Esophagus muscularis mucosa (tissue), 4 donors: ENCODE measurements around the gene BACE2.

ENCODE experiments used
- CTCF ChIP-seq, 3 experiments: fragments of 200-600 bp in 2 of 3; fragments of 450-650 bp in 1 of 3; sonication (generic) in 2 of 3; IDR thresholded peaks; one replicate each; pipeline ENCODE4 v1.5.1; 2017 to 2019; ENCODE audit warnings: antibody characterized with exemption in 3 of 3, mild to moderate bottlenecking in 2 of 3, moderate library complexity in 1 of 3
- EP300 ChIP-seq: sonication (generic); formaldehyde crosslinking; IDR thresholded peaks from one replicate; pipeline ENCODE4 v1.6.1; 2017; ENCODE audit warnings: antibody characterized with exemption
- POLR2A ChIP-seq: fragments of 450-650 bp; IDR thresholded peaks from one replicate; pipeline ENCODE4 v1.6.1; 2017; ENCODE audit warnings: antibody characterized with exemption, moderate library complexity, mild to moderate bottlenecking, low read depth

DNA sequence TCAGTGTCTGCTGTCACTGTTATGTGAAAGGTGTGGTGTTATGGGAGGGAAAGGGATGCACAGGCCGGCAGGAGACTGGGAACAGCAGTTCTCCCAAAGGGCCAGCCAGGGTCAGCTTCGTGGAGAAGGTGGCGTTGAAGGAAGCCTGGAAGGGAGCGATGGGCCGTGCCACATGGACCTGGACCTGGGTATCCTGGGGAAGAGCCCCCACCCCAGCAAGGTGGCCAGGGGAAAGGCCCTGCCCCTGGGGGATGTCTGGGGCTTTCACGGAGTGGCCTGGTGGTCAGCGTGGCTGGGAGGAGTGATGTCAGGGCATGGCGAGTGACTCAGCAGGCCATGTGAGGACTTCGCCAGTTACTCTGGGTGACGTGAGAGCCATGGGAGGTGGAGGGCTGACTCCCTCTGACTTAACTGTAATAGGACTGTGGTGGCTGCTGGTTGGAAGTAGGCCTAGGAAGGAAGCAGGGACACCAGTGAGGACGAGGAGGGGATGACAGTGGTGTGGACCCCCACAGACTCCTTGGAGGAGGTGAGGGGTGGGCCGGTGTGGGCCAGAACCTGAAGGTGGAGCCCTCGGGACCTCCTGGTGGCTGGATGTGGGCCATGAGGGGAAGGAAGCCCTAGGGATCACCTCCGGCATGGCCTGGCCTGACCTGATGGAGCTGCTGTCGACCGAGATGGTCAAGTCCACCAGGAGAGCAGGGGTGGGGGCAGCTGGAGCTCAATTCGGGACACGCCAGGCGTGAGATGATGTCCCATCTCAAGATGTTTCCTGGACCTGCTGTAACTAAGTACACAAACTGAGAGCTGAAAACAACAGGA is 54.5 kb downstream of the BACE2 start:
- TF ChIP-seq CTCF (IDR thresholded peaks at IDR 0.05) (no peak), EP300 (no peak), POLR2A (no peak)
